HG03571 (cell line): Measurements from ENCODE around the gene CFAP54.
"Not testable (repeated sequence)": the region's sequence is repeated elsewhere in the genome, so short reads cannot be mapped to it uniquely, and the experiment has no call there.

Experiments
- ATAC-seq: cut with Tn5 transposase; IDR thresholded peaks from one replicate; pipeline ENCODE4 v1.9.1; 2021; ENCODE audit not compliant: unreplicated experiment

CFAP54 gene

DNA sequence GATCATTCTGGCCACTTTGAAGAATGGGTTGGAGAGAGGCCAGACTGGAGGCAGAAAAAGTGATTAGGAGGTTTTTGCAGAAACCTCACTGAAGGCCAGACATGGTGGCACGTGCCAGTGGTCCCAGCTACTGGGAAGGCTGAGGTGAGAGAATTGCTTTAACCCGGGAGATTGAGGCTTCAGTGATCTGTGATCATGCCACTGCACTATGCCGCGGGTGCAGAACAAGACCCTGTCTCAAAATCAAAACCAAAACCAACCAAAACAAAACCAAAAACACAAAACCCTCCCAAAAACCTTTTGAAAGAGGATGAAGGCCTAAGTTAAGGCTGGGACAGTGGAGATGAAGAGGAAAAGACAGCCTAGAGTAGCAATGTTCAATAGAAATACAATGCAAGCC, 15.2 kb upstream of the CFAP54 start:
- ATAC-seq: no peak

DNA sequence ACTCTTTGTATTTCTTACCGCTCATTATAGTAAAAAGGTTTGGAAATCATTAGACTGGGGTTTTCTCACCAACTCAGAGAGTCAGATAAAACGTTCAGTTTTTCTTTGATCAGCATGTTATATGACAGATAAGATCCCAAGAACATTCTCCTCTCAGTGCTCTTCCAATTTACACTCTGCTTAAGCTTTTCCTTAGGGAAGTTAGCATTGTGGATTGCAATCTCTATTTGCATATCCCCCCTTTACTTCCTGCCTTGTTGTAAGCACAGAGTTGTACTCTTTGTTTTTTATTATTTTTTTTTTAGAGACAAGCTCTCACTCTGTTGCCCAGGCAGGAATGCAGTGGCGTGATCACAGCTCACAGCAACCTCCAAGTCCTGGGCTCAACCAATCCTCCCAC, 11.4 kb upstream of the CFAP54 start:
- no peak for ATAC-seq

DNA sequence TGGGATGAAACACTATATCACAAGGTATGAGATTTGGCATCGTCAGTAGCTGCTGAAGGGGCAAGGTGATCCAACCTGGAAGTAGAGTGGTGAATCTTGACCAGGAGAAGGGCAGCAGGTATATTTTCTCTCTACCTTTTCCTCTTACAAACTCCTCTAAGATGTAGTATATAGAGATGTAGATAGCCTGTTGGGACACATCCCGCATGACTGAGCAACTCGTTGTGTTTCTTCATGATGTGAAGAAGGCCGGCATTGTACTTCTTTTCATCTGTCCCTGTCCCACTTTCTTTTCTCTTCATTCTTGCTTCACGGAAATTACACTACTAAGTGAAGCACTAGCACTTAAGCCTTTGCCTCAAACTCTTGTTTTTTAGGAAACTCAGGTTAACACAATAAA, 7.3 kb upstream of the CFAP54 start:
- no peak for ATAC-seq

DNA sequence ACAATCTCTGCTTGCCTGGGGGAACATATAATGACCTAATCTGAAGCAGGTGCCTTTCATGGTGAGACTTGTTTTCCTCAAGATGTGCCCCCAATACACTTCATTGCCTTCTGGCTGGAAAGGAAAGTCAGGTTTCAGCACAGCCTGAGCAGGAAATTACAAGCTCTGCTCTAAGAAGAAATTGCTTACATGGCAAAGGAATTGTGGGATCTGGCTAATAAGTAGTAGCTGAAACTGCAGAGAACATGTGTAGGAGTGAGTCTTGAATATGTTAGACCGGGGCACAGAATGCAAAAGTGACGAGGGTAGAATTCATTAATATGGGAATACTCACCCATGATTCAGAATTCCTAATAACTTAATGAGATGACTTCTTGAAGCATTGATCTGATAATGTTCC, 6.3 kb upstream of the CFAP54 start:
- no peak for ATAC-seq

DNA sequence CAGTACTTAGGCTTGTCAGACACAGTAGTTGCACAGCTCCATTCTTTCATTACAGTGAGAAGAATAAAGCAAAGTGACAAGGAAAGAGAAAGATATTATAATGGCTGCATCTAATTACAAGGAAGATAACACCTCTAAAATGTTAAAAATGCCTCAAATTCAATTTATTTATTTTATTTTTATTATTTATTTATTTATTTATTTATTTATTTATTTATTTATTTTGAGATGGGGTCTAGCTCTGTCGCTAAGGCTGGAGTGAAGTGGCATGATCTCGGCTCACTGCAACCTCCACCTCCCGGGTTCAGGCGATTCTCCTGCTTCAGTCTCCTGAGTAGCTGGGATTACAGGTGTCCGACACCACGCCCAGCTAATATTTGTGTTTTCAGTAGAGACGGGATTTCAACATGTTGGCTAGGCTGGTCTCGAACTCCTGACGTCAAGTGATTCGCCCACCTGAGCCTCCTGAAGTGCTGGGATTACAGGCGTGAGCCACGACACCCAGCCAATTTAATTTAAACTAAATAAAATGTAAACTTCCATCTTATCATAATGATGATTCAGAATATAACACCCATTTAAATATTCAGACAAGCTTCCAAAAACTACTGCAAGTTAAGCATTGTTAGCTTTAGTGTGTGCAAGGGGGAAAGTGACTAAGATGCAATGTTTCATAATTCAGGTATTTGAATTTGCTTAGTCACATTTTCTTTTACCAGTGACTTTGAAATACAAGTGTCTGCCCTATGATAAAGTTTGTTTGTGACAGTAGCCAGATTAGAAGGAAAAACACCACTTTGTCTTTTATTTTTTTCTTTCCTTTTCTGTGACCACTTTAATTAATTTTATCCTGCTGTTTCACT, 2.4 kb upstream of the CFAP54 start:
- ATAC-seq: no peak

DNA sequence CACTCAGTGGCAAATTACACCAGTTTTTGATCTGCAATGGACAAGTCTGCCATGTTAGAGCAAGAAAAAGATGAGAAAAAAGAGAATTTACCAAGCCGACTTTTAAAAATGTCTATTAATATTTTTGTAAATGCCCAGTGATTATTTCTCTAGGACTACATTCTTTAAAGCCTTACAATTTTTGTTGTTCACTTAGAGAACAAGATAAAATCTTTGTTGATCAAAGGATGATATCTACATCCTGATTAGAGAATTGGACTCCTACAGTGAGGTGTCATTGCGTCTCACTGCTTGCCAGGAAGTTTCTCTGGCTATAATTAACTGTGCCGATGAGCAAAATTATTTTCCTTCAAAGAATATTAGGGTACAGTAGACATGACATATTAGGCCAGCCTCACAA, 1.7 kb upstream of the CFAP54 start:
- no peak for ATAC-seq

DNA sequence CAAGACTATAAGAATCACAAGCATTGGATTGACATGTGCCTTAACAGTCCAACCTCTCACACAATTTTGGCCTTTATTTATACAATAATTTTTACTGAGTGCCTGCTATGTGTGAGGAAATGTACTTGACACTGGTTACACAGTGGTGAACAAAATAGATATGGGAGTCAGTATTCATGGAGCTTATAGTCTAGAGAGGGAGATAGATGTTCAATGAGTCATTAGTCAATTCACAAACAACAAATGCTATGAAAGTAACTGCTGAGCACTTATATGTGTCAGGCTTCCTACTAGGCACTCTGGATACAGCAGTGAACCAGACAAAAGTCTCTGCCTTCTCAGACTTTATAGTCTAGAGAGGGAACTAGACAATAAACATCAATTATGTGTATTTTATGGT, 3.7 kb downstream of the CFAP54 start:
- ATAC-seq: no peak

DNA sequence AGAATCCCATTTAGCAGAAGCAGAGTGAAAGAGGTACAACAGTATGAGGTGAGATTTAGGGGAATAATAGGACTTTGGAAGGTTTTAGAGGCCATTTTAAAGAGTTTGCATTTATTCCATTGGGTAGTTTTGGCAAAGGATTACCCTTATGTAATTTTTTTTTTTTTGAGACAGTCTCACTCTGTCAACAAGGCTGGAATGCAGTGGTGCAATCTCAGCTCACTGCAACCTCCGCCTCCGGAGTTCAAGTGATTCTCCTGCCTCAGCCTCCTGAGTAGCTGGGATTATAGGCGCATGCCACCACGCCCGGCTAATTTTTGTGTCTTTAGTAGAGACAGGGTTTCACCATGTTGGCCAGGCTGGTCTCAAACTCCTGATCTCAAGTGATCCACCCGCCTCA, 4.8 kb downstream of the CFAP54 start:
- ATAC-seq: not testable (repeated sequence)

DNA sequence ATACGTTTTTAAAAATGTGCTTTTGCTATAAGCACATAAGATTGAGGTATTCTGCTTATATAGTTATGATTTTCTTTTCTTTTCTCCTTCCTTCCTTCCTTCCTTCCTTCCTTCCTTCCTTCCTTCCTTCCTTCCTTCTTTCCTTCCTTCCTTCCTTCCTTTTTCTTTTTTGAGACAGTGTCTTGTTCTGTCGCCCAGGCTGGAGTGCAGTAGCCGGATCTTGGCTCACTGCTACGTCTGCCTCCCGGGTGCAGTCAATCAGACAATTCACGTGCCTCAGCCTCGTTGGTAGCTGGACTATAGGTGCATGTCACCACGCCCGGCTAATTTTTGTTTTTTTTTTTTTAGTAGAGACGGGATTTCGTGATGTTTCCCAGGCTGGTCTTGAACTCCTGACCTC, 5.8 kb downstream of the CFAP54 start:
- no peak for ATAC-seq

DNA sequence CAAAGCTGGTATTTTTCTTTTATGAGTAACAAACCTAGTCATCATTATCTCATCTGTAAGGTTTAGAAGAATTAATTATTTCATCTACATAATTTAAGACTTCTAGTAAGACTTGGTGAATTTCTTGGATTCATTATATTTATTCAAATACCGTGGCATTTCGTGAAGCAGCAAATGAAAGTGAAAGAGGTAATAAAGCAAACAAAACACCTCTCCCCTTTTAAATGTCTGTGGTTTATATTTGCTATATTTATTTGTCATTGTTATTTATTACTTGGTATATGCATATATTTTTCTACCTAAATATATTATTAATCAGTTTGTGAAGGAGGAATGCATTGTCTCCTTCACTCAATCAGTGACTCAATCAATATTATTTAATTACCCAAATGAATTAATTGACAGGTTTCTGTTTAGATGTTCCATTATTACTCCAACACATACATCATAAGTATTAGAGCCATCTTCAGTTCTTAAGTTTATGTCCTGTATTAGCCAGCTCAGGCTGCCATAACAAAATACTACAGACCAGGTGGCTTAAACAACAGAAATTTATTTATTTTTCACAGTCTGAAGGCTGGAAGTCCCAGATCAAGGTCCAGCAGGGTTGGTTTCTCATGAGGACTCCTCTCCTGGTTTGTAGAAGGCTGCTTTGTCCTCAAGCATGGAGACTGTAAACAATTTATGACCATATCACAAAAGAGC, 6.6 kb downstream of the CFAP54 start:
- ATAC-seq: no peak

DNA sequence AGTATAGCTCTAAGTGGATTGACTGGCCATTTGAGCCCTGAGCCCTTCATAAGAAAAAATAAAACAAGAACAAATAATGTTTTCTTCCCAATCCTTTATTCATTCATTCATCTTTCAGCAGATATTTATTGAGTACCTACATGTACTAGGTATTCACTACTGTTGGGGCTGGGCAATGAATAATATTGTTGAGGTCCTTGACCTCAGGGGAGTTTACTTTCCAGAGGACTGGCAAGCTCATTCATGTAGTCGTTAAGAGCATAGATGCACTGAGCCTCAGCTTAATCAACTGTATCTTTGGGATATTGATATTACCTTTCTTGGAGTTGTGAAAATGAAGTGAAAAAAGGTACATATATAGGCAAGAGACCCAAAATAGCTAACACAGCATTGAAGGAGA, 7.6 kb downstream of the CFAP54 start:
- no peak for ATAC-seq

DNA sequence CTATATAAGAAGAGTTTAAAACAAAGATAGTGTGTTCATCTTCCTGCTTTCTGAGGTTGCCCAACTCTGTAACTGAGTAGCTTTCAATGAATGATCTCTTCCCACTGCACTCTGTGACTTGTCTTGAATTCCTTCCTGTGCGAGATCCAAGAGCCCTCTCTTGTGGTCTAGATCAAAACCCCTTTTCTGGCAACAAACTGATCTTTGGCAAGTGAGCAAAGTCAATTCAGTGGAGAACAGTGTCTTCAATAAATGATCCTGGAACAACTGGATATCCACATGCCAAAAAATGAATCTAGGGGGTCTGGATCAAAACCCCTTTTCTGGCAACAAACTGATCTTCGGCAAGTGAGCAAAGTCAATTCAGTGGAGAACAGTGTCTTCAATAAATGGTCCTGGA, 8.5 kb downstream of the CFAP54 start:
- no peak for ATAC-seq

DNA sequence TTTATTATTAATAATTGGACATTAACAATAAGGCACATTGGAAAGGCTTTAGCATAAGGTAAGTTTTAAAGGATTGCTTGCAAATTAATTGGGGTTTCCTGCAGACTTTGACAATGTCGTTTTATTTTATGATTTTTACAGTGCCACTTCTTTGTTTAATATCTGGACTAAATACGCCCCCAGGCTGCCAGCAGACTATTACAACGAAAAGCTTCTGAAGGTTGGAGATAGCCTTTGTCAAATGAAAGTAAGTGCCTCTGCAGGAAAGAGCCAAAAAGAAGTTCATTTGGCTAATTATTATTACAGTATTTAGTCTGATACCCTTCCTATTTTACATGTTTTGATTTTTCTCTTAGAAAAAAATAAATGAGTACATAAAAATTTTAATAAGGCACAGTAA, 11.3 kb downstream of the CFAP54 start:
- no peak for ATAC-seq

DNA sequence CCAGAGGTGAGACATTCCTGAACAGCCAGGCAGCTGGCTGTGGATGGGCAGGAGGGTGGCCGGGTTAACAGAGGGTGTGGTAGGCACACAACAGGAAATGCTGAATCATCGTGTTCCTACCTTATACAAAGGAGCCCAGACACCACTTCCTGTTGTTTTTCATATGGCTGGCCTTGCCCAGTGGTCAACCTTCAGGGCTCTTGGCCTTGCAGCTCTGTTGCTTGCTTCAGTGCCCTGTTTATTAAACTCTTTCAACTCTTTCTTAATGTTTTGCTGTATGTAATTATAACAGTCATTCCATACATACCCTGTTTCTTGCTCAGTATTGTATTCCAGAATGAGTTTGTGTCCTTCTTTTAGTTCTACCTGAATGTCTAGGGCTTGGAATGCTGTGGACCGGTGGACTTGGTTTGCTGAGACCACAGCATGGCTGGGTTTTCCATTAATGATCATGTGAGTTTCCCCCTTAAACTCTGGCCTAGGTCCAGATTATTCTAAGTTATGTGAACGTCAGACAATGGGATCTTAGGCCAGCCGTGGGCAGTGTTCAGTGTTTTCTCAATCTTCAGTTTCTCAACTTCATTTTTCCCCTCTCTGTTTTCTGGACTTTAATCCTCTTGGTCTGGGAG, 11.9 kb downstream of the CFAP54 start:
- peak; percentile 81 for ATAC-seq

DNA sequence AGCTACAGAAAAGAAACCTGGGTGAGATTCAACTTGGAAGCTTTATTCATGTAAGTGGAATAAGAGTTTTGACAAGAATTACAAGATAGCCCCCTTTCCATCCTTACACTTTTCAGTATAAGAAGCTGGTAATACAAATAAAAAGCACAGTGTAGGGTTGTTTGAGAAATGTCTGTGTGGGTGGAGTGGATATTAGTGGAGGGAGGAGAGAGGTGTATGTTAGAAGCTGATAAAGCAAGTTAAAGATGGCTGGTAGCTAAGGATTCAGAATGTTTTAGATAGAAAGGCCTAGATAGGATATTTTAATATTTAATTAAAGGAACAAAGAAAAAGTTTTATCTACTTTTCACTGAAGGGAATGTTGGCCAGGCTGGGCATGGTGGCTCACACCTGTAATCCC, 12.5 kb downstream of the CFAP54 start:
- ATAC-seq: no peak

DNA sequence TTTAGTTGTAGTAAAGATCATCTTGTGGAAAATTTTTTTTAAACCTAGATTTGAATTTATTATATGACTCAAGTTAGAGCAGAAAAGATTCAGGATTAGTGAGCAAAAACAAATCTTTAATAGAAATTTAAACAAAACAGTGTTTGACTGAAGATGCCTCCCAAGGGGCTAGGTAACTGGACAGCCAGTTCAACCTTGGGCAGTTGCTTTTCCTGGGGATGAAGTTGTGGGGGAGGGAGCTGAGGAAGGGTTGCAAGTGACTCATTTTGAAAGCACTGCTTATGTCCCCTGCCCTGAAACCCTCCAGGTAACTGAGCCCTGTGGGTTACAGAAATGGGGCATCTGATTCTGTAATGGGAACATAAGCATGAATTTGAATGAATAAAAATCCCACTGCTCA, 13.1 kb downstream of the CFAP54 start:
- ATAC-seq: peak; percentile 59

DNA sequence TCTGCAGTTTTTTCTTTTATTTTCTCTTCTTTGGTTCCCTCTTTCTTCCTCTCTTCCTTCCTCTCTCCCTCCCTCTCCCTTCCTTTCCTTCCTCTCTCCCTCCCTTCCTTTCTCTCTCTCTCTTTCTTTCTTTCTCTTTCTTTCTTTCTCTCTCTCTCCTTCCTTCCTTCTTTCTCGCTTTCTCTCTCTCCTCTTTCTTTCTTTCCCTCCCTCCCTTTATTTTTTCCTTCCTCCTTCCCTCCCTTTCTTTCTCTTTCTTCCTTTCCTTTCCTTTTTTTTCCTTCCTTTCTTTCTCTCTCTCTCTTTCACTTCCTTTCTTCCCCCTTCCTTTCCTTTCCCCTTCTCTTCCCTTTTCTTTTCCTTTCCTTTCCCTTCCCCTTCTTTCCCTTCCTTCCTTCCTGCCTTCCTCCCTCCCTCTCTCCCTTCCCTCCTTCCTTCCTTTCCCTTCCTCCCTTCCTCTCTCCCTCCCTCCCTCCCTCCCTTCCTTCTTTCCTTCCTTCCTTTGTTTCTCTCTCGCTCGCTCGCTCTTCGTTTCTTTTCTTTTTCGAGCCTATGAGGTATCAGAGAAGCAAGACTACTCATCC, 13.7 kb downstream of the CFAP54 start:
- ATAC-seq: no peak

DNA sequence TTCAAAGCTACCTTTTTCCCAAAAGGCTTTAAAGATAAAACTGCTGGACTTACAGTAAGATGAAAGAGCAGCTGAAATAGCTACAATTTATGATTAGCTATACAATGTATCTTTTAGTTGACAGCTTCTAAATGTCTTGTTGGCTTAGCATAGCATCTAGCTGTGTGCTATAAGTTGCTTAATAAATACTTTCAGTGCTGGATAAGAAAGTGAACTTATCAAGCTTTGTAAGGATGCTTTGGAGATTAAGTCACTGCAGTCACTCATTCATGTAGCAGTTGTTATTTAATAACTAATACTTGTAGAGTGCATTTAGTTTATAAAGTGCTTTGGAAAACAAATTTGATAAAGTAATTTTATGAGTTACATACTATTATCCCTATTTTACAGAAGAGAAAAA, 14.6 kb downstream of the CFAP54 start:
- ATAC-seq: no peak

DNA sequence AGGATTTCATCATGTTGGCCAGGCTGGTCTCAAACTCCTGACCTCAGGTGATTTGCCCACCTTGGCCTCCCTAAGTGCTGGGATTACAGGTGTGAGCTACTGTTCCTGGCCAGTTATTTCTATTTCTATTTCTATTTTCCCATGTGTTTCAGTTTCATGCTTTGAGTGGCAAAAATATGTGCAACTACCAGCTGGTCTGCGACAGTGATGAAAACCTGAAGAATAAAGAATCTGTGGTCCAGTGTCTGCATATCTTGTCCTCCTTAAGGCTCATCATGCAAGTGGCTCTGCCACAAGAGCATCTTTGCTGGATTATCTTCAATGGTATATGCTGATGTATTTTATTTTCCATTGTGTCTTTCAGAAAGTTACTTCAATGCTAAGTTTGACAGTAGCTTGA, 17.4 kb downstream of the CFAP54 start:
- ATAC-seq: no peak

DNA sequence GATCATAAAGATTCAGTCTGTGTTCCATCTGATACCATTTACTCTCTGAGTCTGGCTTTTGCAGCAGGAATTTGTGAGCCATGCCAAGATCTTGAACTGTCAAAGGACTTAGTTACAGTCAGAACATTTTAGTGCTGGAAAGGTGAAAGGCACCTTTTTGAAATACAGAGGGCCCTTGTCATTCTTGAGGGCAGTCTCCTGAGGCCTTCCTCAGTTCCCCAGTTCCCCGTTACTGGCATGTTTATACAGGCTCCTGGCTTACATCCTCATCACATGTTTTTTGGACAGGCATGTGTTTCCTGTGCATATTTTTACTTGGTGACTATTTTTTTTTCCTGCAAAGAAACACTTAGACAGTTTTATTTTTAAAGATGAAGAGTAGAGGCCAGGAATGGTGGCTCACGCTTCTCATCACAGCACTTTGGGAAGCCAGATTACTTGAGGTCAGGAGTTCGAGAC, 21.0 kb downstream of the CFAP54 start:
- ATAC-seq: no peak

DNA sequence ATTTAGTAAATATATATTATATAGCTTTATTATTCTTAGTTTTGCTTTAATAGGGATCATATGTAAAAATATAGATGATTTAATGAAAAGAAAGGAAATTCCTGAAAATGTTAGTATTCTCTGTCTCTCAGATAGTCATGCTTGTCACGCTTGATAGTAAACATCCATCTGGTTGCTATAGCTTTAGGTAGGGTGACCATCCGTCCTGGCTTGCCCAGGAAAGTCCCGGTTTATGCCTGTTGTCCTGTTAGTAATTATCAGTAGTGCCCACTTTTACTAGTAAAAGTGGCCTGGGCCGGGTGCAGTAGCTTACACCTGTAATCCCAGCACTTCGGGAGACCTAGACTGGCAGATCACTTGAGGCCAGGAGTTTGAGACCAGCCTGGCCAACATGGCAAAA, 23.8 kb downstream of the CFAP54 start:
- no peak for ATAC-seq

DNA sequence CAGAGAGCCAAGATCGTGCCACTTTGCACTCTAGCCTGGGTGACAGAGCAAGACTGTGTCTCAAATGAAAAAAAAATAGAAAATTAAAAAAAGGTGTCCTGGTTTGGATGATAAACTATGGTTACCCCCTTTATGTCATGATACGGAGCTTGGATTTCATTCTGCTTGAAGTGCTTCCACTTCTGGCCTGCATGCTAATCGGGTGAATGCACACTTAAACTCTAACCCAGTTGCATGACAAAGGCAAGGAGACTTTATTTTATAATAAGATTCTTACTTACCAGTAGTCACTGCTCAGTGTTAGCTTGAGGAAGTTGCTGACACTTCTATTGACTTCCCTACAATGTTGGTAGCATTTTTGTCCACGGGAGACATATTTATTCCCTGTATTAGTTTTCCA, 24.3 kb downstream of the CFAP54 start:
- ATAC-seq: no peak
